ENCODE results near the gene SUCO. TPM values are rescaled to one million over a fixed set of nuclear protein-coding genes. Genes with fewer than 3 reads are reported as not detected.

Gene SUCO
- total and polyA plus RNA-seq, 2 of the 4 experiments (the other 2 are of a cell fraction), result 11.4 to 21.5 TPM

GRCh38 chr1:172517545-172517944 lies 15.4 kb upstream of the SUCO start:
- ChIA-PET CTCF (no interaction called here), POLR2A (ENCODE audit: unreplicated experiment) (no interaction called here)
- no peak overlapping the region for H3K4ac ChIP-seq (ENCODE audit: low read depth, low read length)
- no peak overlapping the region for H2AK9ac ChIP-seq (replicated peaks; ENCODE audit: low read depth, low read length, poor library complexity)
- intact Hi-C loops (cut with micrococcal nuclease) (no loop called here), dilution Hi-C loops (cut with HindIII; ENCODE audit: low sequenced_read_pairs, unreplicated experiment) (no loop called here), in situ Hi-C loops (cut with MboI; ENCODE audit: low sequenced_read_pairs) (no loop called here)
- peaks cover 1% of the 10 kb centered on the region; the same call in 1 of the 2 replicates for H3K9me3 ChIP-seq (ENCODE audit: control insufficient read depth, insufficient read depth, low read length)
- H2BK5ac ChIP-seq (ENCODE audit: low read depth, low read length, poor library complexity, severe bottlenecking), result no peak overlapping the region
- no peaks in the 10 kb centered on the region for H3K4me1 ChIP-seq (ENCODE audit: control insufficient read depth, insufficient read depth, low read length)
- no peak overlapping the region for H3K56ac ChIP-seq (ENCODE audit: extremely low read depth, insufficient read depth, low read length)
- H3K27ac ChIP-seq (ENCODE audit: insufficient read depth, low read length), result no peak overlapping the region
- no peak overlapping the region for H4K8ac ChIP-seq (ENCODE audit: low read depth in 2 of 2, low read length in 2 of 2)
- H4K91ac ChIP-seq (ENCODE audit: insufficient read depth, low read depth, low read length), result no peak overlapping the region
- H2BK120ac ChIP-seq (ENCODE audit: low read depth, low read length), result no peak overlapping the region
- ATAC-seq (ENCODE audit: low read depth), result no peak
- no peak overlapping the region for H3K18ac ChIP-seq (ENCODE audit: low read depth, low read length)
- no peak overlapping the region for H2AK5ac ChIP-seq (ENCODE audit: low read depth, low read length)
- H3K4me3 ChIP-seq (ENCODE audit: insufficient read depth, low read depth, low read length), result no peak overlapping the region
- TF ChIP-seq MAZ (IDR thresholded peaks at IDR 0.05; ENCODE audit: borderline replicate concordance, low read depth, low read length) (no peak), ELK1 (IDR thresholded peaks at IDR 0.05; ENCODE audit: borderline replicate concordance, low read depth, low read length) (no peak), RCOR1 (IDR thresholded peaks at IDR 0.05; ENCODE audit: insufficient replicate concordance, low read length) (no peak)
- H3K36me3 ChIP-seq (ENCODE audit: control insufficient read depth, insufficient read depth, low read length), result no peaks in the 10 kb centered on the region
- no peak overlapping the region for H3K14ac ChIP-seq (replicated peaks; ENCODE audit: low read depth, low read length)
- no peaks in the 10 kb centered on the region for H3K9me1 ChIP-seq (ENCODE audit: insufficient read depth, low read length)
- H3K79me1 ChIP-seq (ENCODE audit: low read depth in 1 of 2, low read length in 2 of 2), result no peaks in the 10 kb centered on the region
- H2BK15ac ChIP-seq (ENCODE audit: low read depth, low read length), result no peak overlapping the region
- H4K5ac ChIP-seq (ENCODE audit: low read depth, low read length), result no peak overlapping the region
- H3K27me3 ChIP-seq (ENCODE audit: control insufficient read depth, insufficient read depth, low read length), result peaks cover 6% of the 10 kb centered on the region
- H3K4me2 ChIP-seq (ENCODE audit: low read depth, low read length), result no peak overlapping the region
- no peak overlapping the region for H3K9ac ChIP-seq (ENCODE audit: low read depth, low read length)
- no TSS peak for BruUV-seq (replicated peaks)
- no CpG with 5 or more reads among the region's 4 CpGs for WGBS, 2 experiments (ENCODE audit: extremely low coverage in 2 of 2, insufficient read length in 1 of 2)
- H4K20me1 ChIP-seq (ENCODE audit: insufficient read depth, low read length), result no peaks in the 10 kb centered on the region
- H2AFZ ChIP-seq (replicated peaks; ENCODE audit: low read length, poor library complexity), result no peak overlapping the region
- no peak overlapping the region for H3K23ac ChIP-seq (ENCODE audit: low read depth, low read length)
- no peak for DNase-seq
- H2BK20ac ChIP-seq (ENCODE audit: low read depth, low read length), result no peak overlapping the region

Measured in IMR-90 (cell line).